ENCODE results near the gene DRD2.

DRD2 gene

GRCh38 chr11:113519989-113520613 lies 44.9 kb upstream of the DRD2 start:
- H3K27ac ChIP-seq (ENCODE audit: low read length), result no peak overlapping the region
- no peak overlapping the region for H3K4me3 ChIP-seq (ENCODE audit: low read length)

GRCh38 chr11:113518716-113519495 lies 43.7 kb upstream of the DRD2 start:
- Histone ChIP-seq H3K9me3 (replicated peaks; ENCODE audit: insufficient read depth, low read length) (no peaks in the 10 kb centered on the region), H4K20me1 (ENCODE audit: insufficient read depth, low read length) (no peaks in the 10 kb centered on the region), H3K4me2 (ENCODE audit: low read depth, low read length) (no peak overlapping the region), H3K27me3 (replicated peaks; ENCODE audit: insufficient read depth, low read length) (no peaks in the 10 kb centered on the region), H3K27ac (ENCODE audit: low read length) (no peak overlapping the region), H3K9ac (ENCODE audit: low read length) (no peak overlapping the region), H3K4me1 (ENCODE audit: low read length) (no peaks in the 10 kb centered on the region), H2AFZ (ENCODE audit: low read length) (no peak overlapping the region), H3F3A (ENCODE audit: insufficient read depth, low read length) (no peaks in the 10 kb centered on the region), H3K79me2 (ENCODE audit: low read length) (no peaks in the 10 kb centered on the region), H3K36me3 (replicated peaks; ENCODE audit: insufficient read depth, low read length) (no peaks in the 10 kb centered on the region), H3K9me2 (replicated peaks; ENCODE audit: insufficient read depth, low read length) (no peaks in the 10 kb centered on the region), H3K4me3 (ENCODE audit: low read length) (no peak overlapping the region)
- no peak for TF ChIP-seq EZH2 (optimal IDR thresholded peaks at IDR 0.05; ENCODE audit: low read depth, low read length)
- no peak for TF ChIP-seq CTCF (IDR thresholded peaks at IDR 0.05; ENCODE audit: low read length)
- no peak for TF ChIP-seq EZH2phosphoT487 (IDR thresholded peaks at IDR 0.05; ENCODE audit: low read length)
- DNase-seq, result no peak

More at GRCh38 chr11:113519989-113520613, 44.9 kb upstream of the DRD2 start:
- no peaks in the 10 kb centered on the region for H3K9me2 ChIP-seq (replicated peaks; ENCODE audit: insufficient read depth, low read length)
- no peaks in the 10 kb centered on the region for H3F3A ChIP-seq (ENCODE audit: insufficient read depth, low read length)
- H2AFZ ChIP-seq (ENCODE audit: low read length), result no peak overlapping the region
- no peaks in the 10 kb centered on the region for H3K36me3 ChIP-seq (replicated peaks; ENCODE audit: insufficient read depth, low read length)
- H3K9ac ChIP-seq (ENCODE audit: low read length), result no peak overlapping the region
- DNase-seq, result no peak
- H3K4me2 ChIP-seq (ENCODE audit: low read depth, low read length), result no peak overlapping the region
- no peaks in the 10 kb centered on the region for H3K9me3 ChIP-seq (replicated peaks; ENCODE audit: insufficient read depth, low read length)
- H3K4me1 ChIP-seq (ENCODE audit: low read length), result no peaks in the 10 kb centered on the region
- H3K79me2 ChIP-seq (ENCODE audit: low read length), result no peaks in the 10 kb centered on the region
- no peak for TF ChIP-seq EZH2 (optimal IDR thresholded peaks at IDR 0.05; ENCODE audit: low read depth, low read length)
- TF ChIP-seq EZH2phosphoT487 (IDR thresholded peaks at IDR 0.05; ENCODE audit: low read length), result no peak
- TF ChIP-seq CTCF (IDR thresholded peaks at IDR 0.05; ENCODE audit: low read length), result no peak
- no peaks in the 10 kb centered on the region for H4K20me1 ChIP-seq (ENCODE audit: insufficient read depth, low read length)
- H3K27me3 ChIP-seq (replicated peaks; ENCODE audit: insufficient read depth, low read length), result no peaks in the 10 kb centered on the region

GRCh38 chr11:113517361-113517760 lies 42.2 kb upstream of the DRD2 start:
- H3K27me3 ChIP-seq (replicated peaks; ENCODE audit: insufficient read depth, low read length), result no peaks in the 10 kb centered on the region
- no peak for TF ChIP-seq CTCF (IDR thresholded peaks at IDR 0.05; ENCODE audit: low read length)
- TF ChIP-seq EZH2phosphoT487 (IDR thresholded peaks at IDR 0.05; ENCODE audit: low read length), result no peak
- TF ChIP-seq EZH2 (optimal IDR thresholded peaks at IDR 0.05; ENCODE audit: low read depth, low read length), result no peak
- H3K27ac ChIP-seq (ENCODE audit: low read length), result no peak overlapping the region
- H3K9me2 ChIP-seq (replicated peaks; ENCODE audit: insufficient read depth, low read length), result no peaks in the 10 kb centered on the region
- no peak overlapping the region for H3K9ac ChIP-seq (ENCODE audit: low read length)
- H3F3A ChIP-seq (ENCODE audit: insufficient read depth, low read length), result no peaks in the 10 kb centered on the region
- no peak for DNase-seq
- no peak overlapping the region for H3K4me2 ChIP-seq (ENCODE audit: low read depth, low read length)
- no peak overlapping the region for H3K4me3 ChIP-seq (ENCODE audit: low read length)
- no peaks in the 10 kb centered on the region for H3K9me3 ChIP-seq (replicated peaks; ENCODE audit: insufficient read depth, low read length)
- H3K36me3 ChIP-seq (replicated peaks; ENCODE audit: insufficient read depth, low read length), result no peaks in the 10 kb centered on the region
- H3K79me2 ChIP-seq (ENCODE audit: low read length), result no peaks in the 10 kb centered on the region
- no peaks in the 10 kb centered on the region for H3K4me1 ChIP-seq (ENCODE audit: low read length)
- no peak overlapping the region for H2AFZ ChIP-seq (ENCODE audit: low read length)
- no peaks in the 10 kb centered on the region for H4K20me1 ChIP-seq (ENCODE audit: insufficient read depth, low read length)

All from MM.1S (cell line).